GM19043 (cell line): ENCODE data around the gene NOL9.
"Not testable (repeated sequence)": the region's sequence is repeated elsewhere in the genome, so short reads cannot be mapped to it uniquely, and the experiment has no call there.

ENCODE experiments used
- ATAC-seq: cut with Tn5 transposase; IDR thresholded peaks from one replicate; pipeline ENCODE4 v1.9.1; 2021; ENCODE audit warnings: low read depth; ENCODE audit not compliant: unreplicated experiment

Gene NOL9

DNA sequence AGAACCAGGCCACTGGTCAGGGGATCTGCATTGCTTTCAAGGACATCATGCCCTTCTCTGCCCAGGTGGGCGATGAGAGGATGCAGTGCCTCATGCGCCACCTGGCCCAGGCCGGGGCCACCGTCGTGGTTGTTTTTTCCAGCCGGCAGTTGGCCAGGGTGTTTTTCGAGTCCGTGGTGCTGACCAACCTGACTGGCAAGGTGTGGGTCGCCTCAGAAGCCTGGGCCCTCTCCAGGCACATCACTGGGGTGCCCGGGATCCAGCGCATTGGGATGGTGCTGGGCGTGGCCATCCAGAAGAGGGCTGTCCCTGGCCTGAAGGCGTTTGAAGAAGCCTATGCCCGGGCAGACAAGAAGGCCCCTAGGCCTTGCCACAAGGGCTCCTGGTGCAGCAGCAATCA, 20.5 kb upstream of the NOL9 start:
- ATAC-seq, result no peak

GRCh38 chr1:6574025-6574620, 19.8 kb upstream of the NOL9 start:
- no peak for ATAC-seq

DNA sequence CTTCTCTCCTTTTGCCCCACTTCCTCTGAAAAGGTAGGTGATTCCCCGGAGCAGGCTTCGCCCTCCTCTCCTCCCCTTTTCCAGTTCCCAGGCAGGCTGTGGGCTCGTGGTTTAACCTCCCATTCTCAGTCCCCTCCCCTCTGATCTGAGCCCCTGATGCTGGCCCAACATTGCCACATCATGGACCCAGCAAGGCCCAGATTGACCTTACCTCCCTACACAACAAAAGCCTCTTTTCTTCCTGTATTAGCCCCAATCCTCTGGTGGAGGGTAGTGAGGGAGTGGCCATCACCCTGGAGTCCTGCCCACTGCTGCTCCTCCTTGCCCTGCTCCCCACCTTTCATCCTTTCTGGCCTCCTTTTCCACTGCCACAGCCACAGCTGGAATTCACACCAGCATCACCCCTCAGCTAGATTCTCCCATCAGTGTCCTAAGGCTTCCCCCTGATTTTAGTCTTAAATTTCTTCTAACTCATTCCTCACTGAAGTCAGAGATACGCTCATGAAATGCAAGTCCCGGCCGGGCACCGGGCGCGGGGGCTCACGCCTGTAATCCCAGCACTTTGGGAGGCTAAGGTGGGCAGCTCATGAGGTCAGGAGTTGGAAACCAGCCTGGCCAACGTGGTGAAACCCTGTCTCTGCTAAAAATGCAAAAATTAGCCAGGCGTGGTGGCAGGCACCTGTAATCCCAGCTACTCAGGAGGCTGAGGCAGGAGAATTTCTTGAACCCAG, 18.5 kb upstream of the NOL9 start:
- ATAC-seq, result no peak

GRCh38 chr1:6570987-6571386, 16.7 kb upstream of the NOL9 start:
- no peak for ATAC-seq

DNA sequence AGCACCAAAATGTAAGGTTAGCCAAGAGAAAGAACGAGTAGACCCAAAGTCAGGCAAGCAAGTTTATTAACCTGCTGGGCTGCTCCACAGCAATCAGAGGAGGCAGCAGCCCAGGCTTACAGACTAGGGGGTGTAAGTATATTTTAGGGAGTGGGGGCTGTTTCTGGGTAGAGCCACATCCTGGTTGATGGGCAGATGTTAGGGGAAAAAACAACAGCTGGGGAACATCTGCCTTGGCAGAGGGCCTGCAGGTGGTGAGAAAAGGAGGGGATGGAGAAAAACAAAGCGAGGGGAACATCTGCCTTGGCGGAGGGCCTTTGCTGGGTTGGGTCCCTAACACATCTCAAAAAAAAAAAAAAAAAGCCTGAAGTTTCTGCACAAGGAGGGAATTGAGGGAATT, 15.8 kb upstream of the NOL9 start:
- no peak for ATAC-seq

DNA sequence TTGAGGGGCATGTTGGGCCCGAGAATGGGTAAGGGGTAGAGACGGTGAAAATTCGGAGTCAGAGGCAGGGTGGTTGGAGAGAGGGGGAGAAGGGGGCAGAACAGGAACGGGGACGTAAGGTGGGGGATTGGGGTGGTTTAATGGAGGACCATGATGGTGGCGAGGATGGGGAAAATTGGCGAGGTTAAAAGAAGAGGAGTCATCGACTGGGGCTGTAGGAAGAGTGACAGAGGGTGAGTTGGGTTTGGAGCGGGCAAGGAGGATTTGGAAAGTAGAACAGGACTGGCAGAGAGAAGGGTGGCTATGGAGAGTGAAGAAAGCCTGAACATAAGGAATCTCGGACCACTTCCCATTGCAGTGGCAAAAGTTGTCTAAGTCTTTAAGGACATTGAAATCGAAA, 14.7 kb upstream of the NOL9 start:
- ATAC-seq, result no peak

GRCh38 chr1:6560267-6560666, 6.0 kb upstream of the NOL9 start:
- no peak for ATAC-seq

DNA sequence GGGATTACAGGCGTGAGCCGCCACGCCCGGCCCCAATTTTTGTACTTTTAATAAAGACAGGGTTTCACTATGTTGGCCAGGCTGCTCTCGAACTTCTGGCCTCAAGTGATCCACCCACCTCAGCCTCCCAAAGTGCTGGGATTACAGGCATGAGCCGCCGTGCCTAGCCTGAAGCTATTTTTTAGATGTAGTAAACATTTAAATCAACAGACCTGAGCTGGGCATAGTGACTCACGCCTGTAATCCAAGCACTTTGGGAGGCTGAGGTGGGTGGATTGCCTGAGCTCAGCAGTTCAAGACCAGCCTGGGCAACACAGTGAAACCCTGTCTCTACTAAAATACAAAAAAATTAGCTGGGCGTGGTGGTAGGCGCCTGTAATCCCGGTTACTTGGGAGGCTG, 4.8 kb upstream of the NOL9 start:
- not testable (repeated sequence) for ATAC-seq

- ATAC-seq, result no peak
Measured at GRCh38 chr1:6557597-6557996, 3.3 kb upstream of the NOL9 start.

- ATAC-seq, result no peak
Measured at GRCh38 chr1:6554907-6555778, 830 bp upstream of the NOL9 start, which contains the start of gene TAS1R1. TSS of gene TAS1R1 (plus strand) at chr1:6555307. CDS start at chr1:6555374, 67 bp downstream.

DNA sequence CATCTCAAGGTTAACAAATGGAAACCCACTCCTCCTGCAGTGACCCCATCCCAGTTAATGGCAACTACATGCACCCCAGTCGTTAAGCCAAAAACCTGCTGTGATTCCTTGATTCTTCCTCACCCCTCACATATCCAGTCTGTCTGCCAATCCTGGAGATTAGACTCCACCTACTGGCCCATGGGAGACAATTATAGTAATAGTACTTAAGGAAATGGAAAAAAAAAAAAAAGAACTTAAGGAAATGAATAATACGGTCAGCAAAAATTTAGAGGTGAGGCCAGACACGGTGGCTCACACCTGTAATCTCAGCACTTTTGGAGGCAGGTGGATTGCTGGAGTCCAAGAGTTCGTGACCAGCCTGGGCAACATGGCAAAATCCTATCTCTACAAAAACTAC, 7.0 kb downstream of the NOL9 start:
- no peak for ATAC-seq

- ATAC-seq, result no peak
Measured at GRCh38 chr1:6546326-6546725, 8.0 kb downstream of the NOL9 start.

- no peak for ATAC-seq
Measured at GRCh38 chr1:6545276-6546112, 8.8 kb downstream of the NOL9 start.

DNA sequence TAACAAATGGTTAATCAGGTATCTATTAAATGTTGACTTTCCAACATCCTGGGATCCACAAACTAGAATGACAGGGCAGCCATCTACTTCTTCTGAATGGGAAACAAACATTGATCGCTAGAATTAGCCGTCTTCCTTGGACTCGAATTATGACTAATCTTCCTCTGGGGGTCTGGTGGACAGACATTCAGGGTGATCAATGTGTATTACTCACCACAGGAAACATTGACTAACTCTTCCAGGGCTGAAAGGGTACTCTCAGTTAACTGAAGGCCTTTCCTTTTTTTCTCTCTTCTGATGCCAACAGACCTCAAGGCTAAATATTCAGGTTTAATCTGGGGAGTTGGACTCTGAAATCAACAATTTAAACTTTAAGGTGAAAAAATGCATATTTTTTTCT, 9.5 kb downstream of the NOL9 start:
- ATAC-seq, result no peak

DNA sequence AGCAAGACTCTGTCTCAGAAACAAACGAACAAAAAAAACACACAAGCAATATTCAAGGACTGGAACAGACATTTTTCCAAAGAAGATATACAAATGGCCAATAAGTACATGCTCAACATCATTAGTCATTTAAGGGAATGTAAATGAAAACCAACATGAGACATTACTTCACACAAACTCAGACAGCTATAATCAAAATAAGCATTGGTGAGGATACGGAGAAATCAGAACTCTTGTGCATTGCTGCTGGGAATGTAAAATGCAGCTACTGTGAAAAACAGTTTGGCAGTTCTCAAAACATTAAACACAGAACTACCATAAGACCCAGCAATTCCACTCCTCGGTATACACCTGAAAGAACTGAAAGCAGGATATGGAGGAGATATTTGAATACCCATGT, 15.4 kb downstream of the NOL9 start:
- no peak for ATAC-seq

DNA sequence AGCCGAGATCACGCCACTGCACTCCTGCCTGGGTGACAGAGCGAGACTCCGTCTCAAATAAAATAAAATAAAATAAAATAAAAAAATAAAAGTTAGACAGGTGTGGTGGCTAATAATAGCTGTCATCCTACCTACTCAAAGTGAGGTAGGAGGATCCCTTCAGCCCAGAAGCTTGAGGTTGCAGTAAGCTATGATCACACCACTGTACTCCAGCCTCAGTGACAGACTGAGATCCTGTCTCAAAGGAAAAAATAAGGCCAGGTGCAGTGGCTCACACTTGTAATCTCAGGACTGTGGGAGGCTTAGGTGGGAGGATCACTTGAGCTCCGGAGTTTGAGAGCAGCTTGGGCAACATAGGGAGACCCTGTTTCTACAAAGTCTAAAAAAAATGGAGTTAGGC, 18.0 kb downstream of the NOL9 start:
- no peak for ATAC-seq

DNA sequence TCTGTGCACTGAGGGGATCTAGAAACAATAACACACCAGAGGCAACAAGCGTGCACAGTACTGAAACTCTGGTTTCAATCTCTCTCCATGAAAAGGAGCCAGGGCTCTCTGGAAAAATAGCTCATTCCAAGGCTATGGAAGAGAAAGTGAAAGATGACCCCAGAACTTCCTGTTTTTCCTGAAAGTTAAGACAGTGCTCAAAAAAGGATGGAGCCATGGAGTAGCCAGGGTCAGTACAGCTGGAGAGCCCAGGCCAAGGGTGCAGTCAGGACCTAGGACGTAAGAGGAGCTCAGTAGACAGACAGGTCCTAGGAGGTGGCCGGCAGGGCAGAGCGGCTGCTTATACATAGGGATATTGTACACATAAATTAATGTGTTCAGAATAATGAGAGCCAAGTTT, 19.1 kb downstream of the NOL9 start:
- no peak for ATAC-seq

DNA sequence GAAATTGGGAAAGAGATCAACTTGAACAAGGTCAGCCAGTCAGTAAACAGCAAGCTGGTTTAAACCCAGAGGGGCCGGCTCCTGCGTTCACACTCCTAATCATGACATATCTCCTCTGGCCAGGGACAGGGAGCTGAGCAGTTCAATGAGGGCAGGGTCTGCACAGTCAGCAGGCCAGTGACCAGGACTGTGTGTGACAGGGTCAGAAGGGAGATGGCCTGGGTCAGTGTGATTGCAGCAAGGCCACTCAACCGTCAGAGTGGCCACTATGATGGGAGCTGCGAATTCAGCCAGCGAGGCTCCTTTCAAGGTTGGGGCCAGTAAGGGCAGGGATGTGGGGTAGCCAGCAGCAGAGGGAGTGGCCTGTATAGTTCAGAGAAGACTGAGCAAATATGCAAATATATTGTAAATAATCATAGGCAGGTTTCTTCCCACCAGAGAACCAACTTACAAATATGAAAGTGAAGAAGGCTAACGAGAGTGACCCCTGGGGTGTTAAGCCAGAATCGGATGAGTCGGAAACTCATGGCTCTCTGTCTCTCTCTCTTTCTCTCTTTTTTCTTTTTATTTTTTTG, 20.0 kb downstream of the NOL9 start:
- ATAC-seq, result no peak

- ATAC-seq, result no peak
Measured at GRCh38 chr1:6531996-6532395, 22.3 kb downstream of the NOL9 start.

DNA sequence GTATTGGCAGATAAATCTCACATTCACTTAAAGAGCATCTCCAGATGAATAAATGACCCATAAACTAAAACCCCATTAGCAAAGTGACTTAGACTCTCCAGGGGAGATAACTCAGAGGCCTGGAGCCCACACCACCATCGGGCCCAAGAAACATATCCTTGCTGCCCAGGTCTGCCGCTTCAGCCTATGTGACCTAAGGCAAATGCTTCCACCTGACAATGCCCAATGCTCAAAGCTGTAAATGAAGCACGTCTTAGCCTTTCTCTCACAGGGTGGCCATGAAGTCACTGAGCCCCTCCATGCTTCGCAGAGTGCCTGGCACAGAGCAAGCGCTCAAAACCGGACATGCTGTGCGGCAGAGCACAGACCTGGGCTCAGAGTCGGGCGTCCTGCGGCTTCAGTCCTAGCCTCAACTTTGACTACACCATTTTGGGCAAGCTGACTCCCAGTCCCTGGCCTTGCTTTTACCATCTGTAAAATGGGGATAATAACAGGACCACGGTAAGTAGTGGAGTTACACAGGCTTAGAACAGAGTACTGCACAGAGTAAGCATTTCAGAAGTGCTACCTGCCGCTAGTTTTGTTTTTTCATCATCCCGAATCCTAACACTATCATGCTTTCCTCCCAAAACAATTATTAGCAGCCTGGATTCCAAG, 23.7 kb downstream of the NOL9 start:
- no peak for ATAC-seq
